ENCODE results near the gene BLZF1. TPM values are rescaled to one million over a fixed set of nuclear protein-coding genes. Genes with fewer than 3 reads are reported as not detected.

BLZF1 gene
- total RNA-seq, 2 experiments from 2014 or later = 7.1 to 14.3 TPM

GRCh38 chr1:169346036-169346589 is 21.9 kb upstream of the BLZF1 start:
- Histone ChIP-seq H2AFZ (ENCODE audit: low read length) (no peak overlapping the region), H3K4me3 (ENCODE audit: low read depth, low read length, poor library complexity, severe bottlenecking) (no peak overlapping the region), H3K4me2 (ENCODE audit: low read length) (no peak overlapping the region), H3K79me2 (ENCODE audit: insufficient read depth, low read depth, low read length) (no peaks in the 10 kb centered on the region), H3K9me2 (ENCODE audit: insufficient read depth, low read length) (no peaks in the 10 kb centered on the region), H3K27ac (ENCODE audit: low read depth, low read length, poor library complexity, severe bottlenecking) (no peak overlapping the region), H3K9me3 (ENCODE audit: low read length) (no peaks in the 10 kb centered on the region), H3K4me1 (ENCODE audit: insufficient read depth, low read length, poor library complexity, severe bottlenecking) (no peaks in the 10 kb centered on the region), H3K36me3 (ENCODE audit: insufficient read depth, low read length) (no peaks in the 10 kb centered on the region), H4K20me1 (ENCODE audit: insufficient read depth, low read length) (no peaks in the 10 kb centered on the region)
- no TSS peak for BruUV-seq (replicated peaks)
- ChIA-PET POLR2A (interaction anchor here (0.6 to 0.7 kb wide), 3 partner anchors 275 to 729 kb away, joined by 3 to 4 read pairs (median 3); no protein-coding TSS in a partner anchor), CTCF (ENCODE audit: unreplicated experiment) (interaction anchor here (0.6 kb wide), 1 partner anchor 237 kb away, joined by 5 read pairs; no protein-coding TSS in a partner anchor)
- TF ChIP-seq EZH2phosphoT487 (IDR thresholded peaks at IDR 0.05; ENCODE audit: borderline replicate concordance, low read depth, low read length) (no peak), CTCF (conservative IDR thresholded peaks at IDR 0.05; ENCODE audit: low read length) (no peak)
- intact Hi-C loops (cut with micrococcal nuclease; ENCODE audit: unreplicated experiment) = loop anchor here (5.0 to 10.0 kb wide), 3 partner anchors 239 to 1001 kb away; partner anchors contain the start of gene ATP1B1
- DNase-seq (ENCODE audit: low spot score) = no peak

GRCh38 chr1:169347688-169348382 is 20.2 kb upstream of the BLZF1 start:
- Histone ChIP-seq H3K4me1 (ENCODE audit: insufficient read depth, low read length, poor library complexity, severe bottlenecking) (no peaks in the 10 kb centered on the region), H3K4me2 (ENCODE audit: low read length) (no peak overlapping the region), H3K36me3 (ENCODE audit: insufficient read depth, low read length) (no peaks in the 10 kb centered on the region), H3K27ac (ENCODE audit: low read depth, low read length, poor library complexity, severe bottlenecking) (no peak overlapping the region), H4K20me1 (ENCODE audit: insufficient read depth, low read length) (no peaks in the 10 kb centered on the region), H3K9me2 (ENCODE audit: insufficient read depth, low read length) (no peaks in the 10 kb centered on the region), H3K79me2 (ENCODE audit: insufficient read depth, low read depth, low read length) (no peaks in the 10 kb centered on the region), H3K9me3 (ENCODE audit: low read length) (no peaks in the 10 kb centered on the region), H3K4me3 (ENCODE audit: low read depth, low read length, poor library complexity, severe bottlenecking) (no peak overlapping the region), H2AFZ (ENCODE audit: low read length) (no peak overlapping the region)
- ChIA-PET CTCF (ENCODE audit: unreplicated experiment) (interaction anchor here (1.2 kb wide), 1 partner anchor 745 kb away, joined by 3 read pairs; no protein-coding TSS in a partner anchor), POLR2A (interaction anchor here (0.6 to 1.7 kb wide), 4 partner anchors 20 to 902 kb away, joined by 3 to 5 read pairs (median 4); partner anchors contain the start of genes BLZF1 and NME7)
- no peak for TF ChIP-seq CTCF (conservative IDR thresholded peaks at IDR 0.05; ENCODE audit: low read length)
- TF ChIP-seq EZH2phosphoT487 (IDR thresholded peaks at IDR 0.05; ENCODE audit: borderline replicate concordance, low read depth, low read length) = no peak
- intact Hi-C loops (cut with micrococcal nuclease; ENCODE audit: unreplicated experiment) = loop anchor here (2.0 to 10.0 kb wide), 4 partner anchors 241 to 1003 kb away; partner anchors contain the start of gene ATP1B1
- no peak for DNase-seq (ENCODE audit: low spot score)
- no TSS peak for BruUV-seq (replicated peaks)

Measured in OCI-LY7 (cell line).